Skin of body (tissue), 2 donors: Measurements from ENCODE around the gene VPS11. TPM values are rescaled to one million over a fixed set of nuclear protein-coding genes. Genes with fewer than 3 reads are reported as not detected.
A peak's percentile ranks its signal among the peaks of the same experiment; 100 is the strongest.

ENCODE experiments used
- DNase-seq: peaks from one replicate; lab custom pipeline; 2025; lab: John Stamatoyannopoulos, UW
- total RNA-seq: library from RNA; depleted of rRNA; stranded (reverse); fragments of >200 nt; gene quantifications from one replicate; pipeline ENCODE4 v1.2.3, GENCODE V29; 2014

VPS11 gene
- total RNA-seq, 1 donor from 2014 or later: 25.4 TPM

DNA sequence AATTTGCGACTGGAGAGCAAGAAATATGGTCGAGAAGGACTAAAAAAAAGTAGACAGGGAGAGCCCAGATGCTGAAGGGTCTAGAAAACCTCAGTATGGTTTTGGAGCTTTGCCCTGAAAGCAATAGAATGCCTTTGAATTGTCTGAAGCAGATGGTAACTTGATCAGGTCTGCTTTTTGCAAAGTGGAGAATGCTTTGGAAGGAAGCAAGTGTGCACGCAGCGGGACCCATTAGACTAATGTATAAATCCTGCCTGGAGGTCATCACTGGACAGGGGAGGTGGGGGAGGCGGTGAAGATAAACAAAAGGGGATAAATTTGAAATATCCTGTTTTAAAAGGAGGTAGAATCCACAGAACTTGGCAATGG lies 53.0 kb downstream of the VPS11 start:
- DNase-seq: peak; percentile 21

DNA sequence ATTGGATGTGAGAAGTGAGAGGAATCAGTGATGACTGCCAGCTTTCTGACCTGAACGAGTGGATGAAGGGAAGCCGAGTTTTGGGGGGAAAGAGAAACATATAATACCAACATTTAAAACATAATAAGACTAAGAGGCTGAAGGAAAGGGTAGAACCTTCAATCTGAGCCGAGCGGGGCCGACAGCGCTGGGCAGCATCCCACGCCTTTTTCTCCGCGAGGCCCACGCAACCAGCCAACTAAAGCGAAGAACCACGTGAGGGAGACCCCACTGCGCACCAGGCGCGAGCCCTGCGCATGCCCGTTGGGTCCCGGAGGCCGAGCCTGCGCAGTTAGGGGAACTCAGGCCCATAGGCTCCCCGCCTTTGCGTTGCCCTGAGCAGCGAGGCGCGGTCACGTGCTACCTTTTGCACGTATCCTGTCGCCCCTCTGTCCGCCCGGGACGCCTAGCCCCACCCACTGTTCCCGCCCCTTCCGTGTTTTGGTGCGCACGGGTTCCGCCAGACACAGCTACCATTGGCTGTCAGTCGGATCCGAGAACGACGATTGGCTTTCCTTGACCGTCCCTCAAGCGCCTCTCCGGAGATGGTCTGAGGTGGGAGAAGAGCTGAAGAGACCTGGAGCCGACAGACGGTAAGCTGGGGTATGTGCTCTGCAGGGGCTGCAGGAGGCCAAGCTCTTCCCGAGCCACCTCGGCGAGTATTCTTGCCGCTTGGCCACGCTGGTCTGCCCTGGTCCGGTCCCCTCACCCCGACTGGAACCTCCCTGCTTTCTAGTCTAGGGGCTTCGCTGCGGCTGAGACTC lies 53.6 kb downstream of the VPS11 start, which contains the start of gene HINFP:
TSS of gene HINFP (plus strand) at position 573 of the 803 bp plus-strand sequence. CDS start 5,365 bp downstream, outside the sequence.
- peak; percentile 99 for DNase-seq

DNA sequence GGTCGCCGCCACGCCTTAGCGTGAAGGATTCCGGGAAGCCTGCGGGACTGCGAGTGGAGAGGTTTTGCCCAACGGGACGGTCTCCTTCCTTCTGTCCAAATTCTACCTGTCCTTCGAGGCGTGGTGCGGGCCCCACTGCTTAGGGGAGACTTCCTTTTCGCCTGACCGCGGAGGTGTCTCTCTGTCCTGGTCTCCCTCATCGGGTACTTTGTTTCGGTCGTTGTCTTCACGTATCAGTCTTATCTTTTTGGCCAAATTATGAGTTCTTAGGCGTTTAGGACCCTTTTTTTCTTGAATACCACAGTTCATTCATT lies 54.1 kb downstream of the VPS11 start:
- DNase-seq: no peak

DNA sequence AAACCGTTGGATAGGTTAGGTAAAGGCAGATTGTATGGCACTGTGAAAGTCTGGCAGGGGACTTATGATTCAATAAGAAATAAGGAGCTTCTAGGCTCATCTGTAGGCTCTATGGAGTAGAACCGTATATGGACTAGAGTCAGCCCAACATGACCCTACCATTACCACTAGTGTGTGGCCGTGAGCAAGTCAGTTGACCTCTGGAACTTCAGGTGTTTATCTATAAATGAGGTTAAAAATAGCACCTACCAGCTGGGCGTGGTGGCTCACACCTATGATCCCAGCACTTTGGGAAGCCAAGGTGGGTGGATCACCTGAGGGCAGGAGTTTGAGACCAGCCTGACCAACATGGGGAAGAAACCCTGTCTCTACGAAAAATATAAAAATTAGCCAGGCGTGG lies 58.2 kb downstream of the VPS11 start:
- DNase-seq: no peak

DNA sequence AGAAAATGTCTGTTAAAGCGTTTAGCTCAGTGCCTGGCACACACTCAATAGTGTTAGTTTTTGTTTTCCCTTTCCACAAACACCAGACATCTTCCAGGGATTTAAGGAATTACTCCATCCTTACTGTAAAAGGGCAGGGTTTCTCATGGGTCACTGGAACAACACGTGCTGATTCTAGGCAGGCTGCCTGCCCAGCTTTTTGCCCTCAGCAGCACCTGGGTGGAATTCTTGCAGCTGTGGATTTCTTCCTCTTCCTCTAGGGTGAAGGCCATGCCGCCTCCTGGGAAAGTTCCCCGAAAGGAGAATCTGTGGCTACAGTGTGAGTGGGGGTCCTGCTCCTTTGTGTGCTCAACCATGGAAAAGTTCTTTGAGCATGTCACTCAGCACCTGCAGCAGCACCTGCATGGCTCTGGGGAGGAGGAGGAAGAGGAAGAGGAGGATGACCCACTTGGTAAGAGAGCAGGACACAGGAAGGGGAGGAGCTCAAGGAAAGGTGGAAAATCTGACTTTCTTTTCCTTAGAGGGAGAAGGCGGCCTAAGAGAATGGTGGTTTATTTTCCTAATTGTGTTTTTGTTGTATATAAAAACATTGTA lies 59.2 kb downstream of the VPS11 start:
- DNase-seq: no peak

DNA sequence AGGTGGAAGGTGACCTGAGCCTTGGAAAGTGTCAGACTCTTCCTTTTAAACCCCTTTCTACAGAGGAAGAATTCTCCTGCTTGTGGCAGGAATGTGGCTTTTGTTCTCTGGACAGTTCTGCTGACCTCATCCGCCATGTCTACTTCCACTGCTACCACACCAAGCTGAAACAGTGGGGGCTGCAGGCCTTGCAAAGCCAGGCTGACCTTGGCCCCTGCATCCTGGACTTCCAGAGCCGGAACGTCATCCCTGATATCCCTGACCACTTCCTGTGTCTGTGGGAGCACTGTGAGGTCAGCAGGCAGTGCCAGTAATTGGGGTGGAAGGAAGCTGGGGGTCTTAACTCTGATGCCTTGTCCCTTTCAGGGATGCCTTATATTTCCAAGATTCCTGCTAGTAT lies 63.0 kb downstream of the VPS11 start:
- DNase-seq: no peak

Other genes starting within 250 kb of the VPS11 start
- not detected for gene CXCR5, start 183.9 kb upstream of the VPS11 start, total RNA-seq
- 20.9 TPM for gene BCL9L, start 141.9 kb upstream of the VPS11 start, total RNA-seq
- not detected for gene UPK2, start 111.5 kb upstream of the VPS11 start, total RNA-seq
- not detected for gene FOXR1, start 96.1 kb upstream of the VPS11 start, total RNA-seq
- gene CENATAC, start 69.7 kb upstream of the VPS11 start, total RNA-seq: 25.2 TPM
- 818 TPM for gene RPS25, start 49.5 kb upstream of the VPS11 start, total RNA-seq
- gene TRAPPC4, start 49.1 kb upstream of the VPS11 start, total RNA-seq: 34.2 TPM
- gene SLC37A4, start 36.9 kb upstream of the VPS11 start, total RNA-seq: 5.5 TPM
- 31.6 TPM for gene HYOU1, start 10.6 kb upstream of the VPS11 start, total RNA-seq
- gene HMBS, start 17.1 kb downstream of the VPS11 start, total RNA-seq: 10.5 TPM
- 10.4 TPM for gene DPAGT1, start 34.0 kb downstream of the VPS11 start, total RNA-seq
- gene C2CD2L, start 39.5 kb downstream of the VPS11 start, total RNA-seq: 4.5 TPM
- gene HINFP, start 53.8 kb downstream of the VPS11 start, total RNA-seq: 14.3 TPM
- 1.1 TPM for gene ABCG4, start 81.2 kb downstream of the VPS11 start, total RNA-seq
- 19.1 TPM for gene NLRX1, start 100.9 kb downstream of the VPS11 start, total RNA-seq
- 0.59 TPM for gene NHERF4, start 117.7 kb downstream of the VPS11 start, total RNA-seq
- gene CBL, start 138.5 kb downstream of the VPS11 start, total RNA-seq: 10.9 TPM
- 65.5 TPM for gene MCAM, start 249.3 kb downstream of the VPS11 start, total RNA-seq